Adrenal gland (tissue), 5 donors: ENCODE data around the gene DAPL1.

ENCODE experiments used
- CTCF ChIP-seq, 6 experiments: fragments of 450-650 bp in 4 of 6; fragments of 200-600 bp in 2 of 6; sonication (generic) in 1 of 6; IDR thresholded peaks; 1 replicate in 5 of 6; 2 replicates in 1 of 6; pipeline versions ENCODE4 v1.5.1 to v1.8.0; 2016 to 2021; ENCODE audit warnings: antibody characterized with exemption in 6 of 6, mild to moderate bottlenecking in 2 of 6, moderate library complexity in 1 of 6
- POLR2A ChIP-seq, 2 donors: fragments of 450-650 bp; IDR thresholded peaks; one replicate each; pipeline ENCODE4 v1.6.1; 2017; ENCODE audit warnings: antibody characterized with exemption in 2 of 2, mild to moderate bottlenecking in 2 of 2, moderate library complexity in 1 of 2
- donor health status: DM: no; HTN: no; CAD: no.

- peak in 2 of 6 experiments; percentile 8 to 21 for TF ChIP-seq CTCF (IDR thresholded peaks at IDR 0.05)
- no peak for TF ChIP-seq POLR2A (IDR thresholded peaks at IDR 0.05)
These were observed 39.6 kb upstream of the DAPL1 start for GRCh38 chr2:158755310-158756087.
